ENCODE data around the gene SLC19A1.

The SLC19A1 gene

GRCh38 chr21:45461806-45462341 lies 80.4 kb downstream of the SLC19A1 start:
- no peak for DNase-seq

- no peak for DNase-seq
These were observed 80.9 kb downstream of the SLC19A1 start for GRCh38 chr21:45461369-45461750.

GRCh38 chr21:45460611-45461368 lies 81.5 kb downstream of the SLC19A1 start:
- DNase-seq: no peak

- DNase-seq: no peak
These were observed 82.2 kb downstream of the SLC19A1 start for GRCh38 chr21:45460011-45460565.

GRCh38 chr21:45459171-45460010 lies 82.8 kb downstream of the SLC19A1 start:
- no peak for DNase-seq

- DNase-seq: no peak
These were observed 83.7 kb downstream of the SLC19A1 start for GRCh38 chr21:45458281-45459170.

- no peak for DNase-seq
These were observed 84.4 kb downstream of the SLC19A1 start for GRCh38 chr21:45457832-45458172.

- DNase-seq: no peak
These were observed 84.9 kb downstream of the SLC19A1 start for GRCh38 chr21:45457161-45457831.

GRCh38 chr21:45456584-45457160 lies 85.6 kb downstream of the SLC19A1 start:
- no peak for DNase-seq

GRCh38 chr21:45455674-45456583 lies 86.3 kb downstream of the SLC19A1 start:
- DNase-seq: no peak

GRCh38 chr21:45454926-45455673 lies 87.1 kb downstream of the SLC19A1 start:
- DNase-seq: no peak

GRCh38 chr21:45454060-45454925 lies 87.9 kb downstream of the SLC19A1 start:
- no peak for DNase-seq

- no peak for DNase-seq
These were observed 88.8 kb downstream of the SLC19A1 start for GRCh38 chr21:45453308-45453950.

- DNase-seq: no peak
These were observed 89.4 kb downstream of the SLC19A1 start for GRCh38 chr21:45452696-45453307.

GRCh38 chr21:45451771-45452182 lies 90.5 kb downstream of the SLC19A1 start:
- no peak for DNase-seq

- no peak for DNase-seq
These were observed 91.0 kb downstream of the SLC19A1 start for GRCh38 chr21:45451091-45451740.

GRCh38 chr21:45450423-45451090 lies 91.7 kb downstream of the SLC19A1 start:
- DNase-seq: no peak

Data from activated naive CD4-positive, alpha-beta T cell treated with anti-CD3 and anti-CD28 coated beads, Interleukin-2, amount 50 U/mL, for 16 hours (primary cell).